NCI-H146 treated with DMSO at 0.1 percent for 48 hours (cell line): ENCODE measurements around the gene MRI1.
"Not testable (repeated sequence)": the region's sequence is repeated elsewhere in the genome, so short reads cannot be mapped to it uniquely, and the experiment has no call there.

Experiments used
- DNase-seq: peaks from one replicate; lab custom pipeline; 2025; ENCODE audit not compliant: unreplicated experiment; lab: John Stamatoyannopoulos, UW

Gene MRI1

GRCh38 chr19:13764101-13764807 lies at the start of gene MRI1:
MRI1 (plus strand) TSS chr19:13764522; CDS start chr19:13764589, 67 bp downstream.
- DNase-seq = peak; percentile 69

GRCh38 chr19:13717194-13717643 lies 47.1 kb upstream of the MRI1 start:
- peak; percentile 34 for DNase-seq

- DNase-seq = peak; percentile 85
These were observed 45.6 kb upstream of the MRI1 start for GRCh38 chr19:13718733-13719132.

- DNase-seq = no peak
These were observed 42.2 kb upstream of the MRI1 start for GRCh38 chr19:13722146-13722545.

GRCh38 chr19:13723206-13723605 lies 41.1 kb upstream of the MRI1 start:
- no peak for DNase-seq

- no peak for DNase-seq
These were observed 38.0 kb upstream of the MRI1 start for GRCh38 chr19:13726323-13726722.

- no peak for DNase-seq
These were observed 36.5 kb upstream of the MRI1 start for GRCh38 chr19:13727798-13728197.

- no peak for DNase-seq
These were observed 34.5 kb upstream of the MRI1 start for GRCh38 chr19:13729859-13730258.

GRCh38 chr19:13731147-13731964 lies 33.0 kb upstream of the MRI1 start:
- DNase-seq = peak; percentile 97

GRCh38 chr19:13732337-13732736 lies 32.0 kb upstream of the MRI1 start:
- no peak for DNase-seq

- no peak for DNase-seq
These were observed 29.6 kb upstream of the MRI1 start for GRCh38 chr19:13734751-13735150.

GRCh38 chr19:13738073-13738472 lies 26.2 kb upstream of the MRI1 start:
- DNase-seq = no peak

- no peak for DNase-seq
These were observed 22.4 kb upstream of the MRI1 start for GRCh38 chr19:13741893-13742292.

GRCh38 chr19:13742756-13743155 lies 21.6 kb upstream of the MRI1 start:
- DNase-seq = no peak

- DNase-seq = no peak
These were observed 20.1 kb upstream of the MRI1 start for GRCh38 chr19:13744174-13744573.

GRCh38 chr19:13747098-13747453 lies 17.2 kb upstream of the MRI1 start:
- DNase-seq = no peak

- DNase-seq = no peak
These were observed 16.0 kb upstream of the MRI1 start for GRCh38 chr19:13748169-13748828.

- DNase-seq = no peak
These were observed 12.9 kb upstream of the MRI1 start for GRCh38 chr19:13751436-13751835.

- not testable (repeated sequence) for DNase-seq
These were observed 10.7 kb upstream of the MRI1 start for GRCh38 chr19:13753622-13754021.

- DNase-seq = no peak
These were observed 8.1 kb upstream of the MRI1 start for GRCh38 chr19:13756210-13756609.

- DNase-seq = no peak
These were observed 6.2 kb upstream of the MRI1 start for GRCh38 chr19:13757805-13758772.
